ENCODE measurements around the gene PLK1.

PLK1 gene

GRCh38 chr16:23682181-23682580 lies 3.5 kb downstream of the PLK1 start:
- peak; percentile 52 to 53 for DNase-seq

- DNase-seq, result no peak
Measured at GRCh38 chr16:23683487-23683886, 4.8 kb downstream of the PLK1 start.

DNA sequence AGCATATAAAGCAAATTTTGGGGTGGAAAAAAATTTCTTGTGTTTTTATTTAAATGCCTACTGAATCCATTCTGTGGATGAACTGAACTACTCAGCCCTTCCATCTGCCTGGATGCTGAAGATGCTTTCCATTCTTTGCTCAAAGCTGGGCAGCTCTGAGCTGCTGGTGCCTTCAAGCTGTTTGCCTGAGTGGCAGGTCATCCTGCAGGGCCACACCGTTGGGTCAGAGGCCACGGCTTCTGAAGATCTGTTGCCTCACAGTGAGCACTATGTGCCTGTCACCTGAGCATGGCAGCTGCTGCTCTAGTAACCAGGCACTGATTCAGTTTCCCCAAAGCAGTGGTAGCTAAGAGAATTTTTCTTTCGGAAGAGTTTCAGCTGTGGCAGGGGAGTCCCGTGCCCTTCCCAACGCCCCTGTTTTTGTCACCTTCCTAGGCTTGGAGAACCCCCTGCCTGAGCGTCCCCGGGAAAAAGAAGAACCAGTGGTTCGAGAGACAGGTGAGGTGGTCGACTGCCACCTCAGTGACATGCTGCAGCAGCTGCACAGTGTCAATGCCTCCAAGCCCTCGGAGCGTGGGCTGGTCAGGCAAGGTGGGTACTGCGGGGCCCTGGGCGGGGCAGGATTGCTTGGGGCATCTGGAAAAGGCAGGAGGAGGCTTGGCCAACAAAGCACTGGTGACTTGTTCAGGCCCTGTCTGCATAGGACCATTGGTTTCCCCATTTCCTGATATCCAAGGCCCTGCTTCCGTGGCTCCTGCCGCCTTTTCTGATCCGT lies 8.5 kb downstream of the PLK1 start:
- DNase-seq, result no peak

GRCh38 chr16:23689442-23690187 lies 10.9 kb downstream of the PLK1 start:
- no peak for DNase-seq

DNA sequence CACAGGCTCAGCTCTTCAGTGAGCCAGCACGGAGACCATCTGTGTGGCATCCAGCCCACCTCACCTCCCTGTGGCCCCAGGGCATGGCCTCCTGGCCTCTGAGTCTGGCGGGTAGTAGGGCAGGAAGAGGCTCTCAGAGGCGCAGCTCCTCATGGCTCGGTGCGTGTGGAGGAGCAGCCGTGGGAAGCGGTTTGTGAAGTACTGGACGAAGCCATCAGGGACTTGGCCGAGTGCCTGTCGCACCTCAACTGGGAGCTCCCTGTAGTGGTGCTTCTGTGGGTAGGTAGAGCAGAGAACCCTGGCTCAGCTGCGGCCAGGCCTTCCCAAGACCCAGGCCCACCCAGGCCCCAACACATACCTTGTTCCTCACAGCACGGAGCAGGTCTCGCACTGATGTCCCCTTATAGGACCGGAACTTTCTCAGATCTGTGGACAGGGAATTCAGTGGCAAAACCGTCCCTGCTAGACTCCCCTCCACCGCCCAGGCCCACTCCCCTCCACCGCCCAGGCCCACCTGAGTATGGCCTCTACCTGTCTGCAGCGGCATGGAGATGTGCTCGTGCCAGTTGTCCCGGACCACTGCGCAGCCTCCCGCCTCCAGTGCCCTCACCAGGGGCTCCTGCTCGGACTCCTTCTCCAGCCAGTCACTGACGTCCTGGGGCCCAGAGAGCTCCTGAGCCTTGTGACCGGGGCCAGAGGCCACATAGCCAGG lies 12.2 kb downstream of the PLK1 start:
- DNase-seq, result no peak

DNA sequence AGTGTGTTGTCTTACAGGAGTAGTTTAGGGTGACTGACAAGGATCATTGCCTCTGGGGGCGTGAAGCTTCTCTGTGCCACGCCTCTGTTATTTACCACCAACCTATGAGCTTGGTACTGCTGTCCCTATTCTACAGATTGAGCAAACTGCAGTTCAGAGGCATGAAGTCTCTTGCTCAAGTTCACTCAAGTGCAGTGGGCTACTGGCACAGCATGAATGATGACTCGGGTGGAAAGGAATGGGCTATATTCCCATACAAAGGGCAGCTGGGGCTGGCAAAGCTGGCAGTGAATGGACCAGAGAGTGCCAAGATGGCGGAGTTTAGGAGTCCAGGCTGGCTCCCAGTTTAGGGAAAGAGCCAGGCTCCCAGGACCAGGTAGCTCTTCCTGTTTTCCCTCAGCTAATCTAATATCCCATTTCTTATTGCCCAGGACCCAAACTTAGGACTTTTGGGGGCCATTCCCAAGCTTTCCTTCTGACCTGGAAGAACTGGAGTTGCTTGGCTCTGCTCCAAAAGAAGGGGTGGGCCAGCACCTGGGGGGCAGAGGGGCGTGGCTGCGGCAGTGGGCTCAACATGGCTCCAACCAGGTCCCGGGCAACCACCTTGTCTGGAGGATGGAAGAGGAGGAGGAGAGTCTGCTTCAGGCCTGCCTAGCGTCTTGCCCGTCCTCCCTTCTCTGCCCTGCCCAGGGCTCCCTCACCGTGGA lies 12.9 kb downstream of the PLK1 start:
- DNase-seq, result no peak

GRCh38 chr16:23692190-23692837 lies 13.6 kb downstream of the PLK1 start:
- no peak for DNase-seq

DNA sequence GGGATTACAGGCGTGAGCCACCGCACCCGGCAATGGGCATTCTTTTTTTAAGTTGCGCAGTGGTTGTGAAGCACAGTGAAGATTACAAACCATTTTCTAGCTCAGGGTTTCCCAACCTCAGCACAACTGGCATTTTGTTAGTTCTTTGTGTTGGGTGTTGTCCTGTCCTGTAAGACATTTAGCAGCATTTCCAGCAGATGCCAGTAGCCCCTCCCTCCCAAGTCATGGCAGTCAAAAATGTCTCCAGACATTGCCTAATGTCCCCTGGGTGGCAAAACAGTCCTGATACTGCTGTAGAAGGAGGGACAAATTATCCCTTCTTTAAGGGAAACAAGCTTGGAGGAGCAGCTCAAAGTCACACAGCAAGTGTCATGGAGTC lies 15.6 kb downstream of the PLK1 start:
- DNase-seq, result no peak

DNA sequence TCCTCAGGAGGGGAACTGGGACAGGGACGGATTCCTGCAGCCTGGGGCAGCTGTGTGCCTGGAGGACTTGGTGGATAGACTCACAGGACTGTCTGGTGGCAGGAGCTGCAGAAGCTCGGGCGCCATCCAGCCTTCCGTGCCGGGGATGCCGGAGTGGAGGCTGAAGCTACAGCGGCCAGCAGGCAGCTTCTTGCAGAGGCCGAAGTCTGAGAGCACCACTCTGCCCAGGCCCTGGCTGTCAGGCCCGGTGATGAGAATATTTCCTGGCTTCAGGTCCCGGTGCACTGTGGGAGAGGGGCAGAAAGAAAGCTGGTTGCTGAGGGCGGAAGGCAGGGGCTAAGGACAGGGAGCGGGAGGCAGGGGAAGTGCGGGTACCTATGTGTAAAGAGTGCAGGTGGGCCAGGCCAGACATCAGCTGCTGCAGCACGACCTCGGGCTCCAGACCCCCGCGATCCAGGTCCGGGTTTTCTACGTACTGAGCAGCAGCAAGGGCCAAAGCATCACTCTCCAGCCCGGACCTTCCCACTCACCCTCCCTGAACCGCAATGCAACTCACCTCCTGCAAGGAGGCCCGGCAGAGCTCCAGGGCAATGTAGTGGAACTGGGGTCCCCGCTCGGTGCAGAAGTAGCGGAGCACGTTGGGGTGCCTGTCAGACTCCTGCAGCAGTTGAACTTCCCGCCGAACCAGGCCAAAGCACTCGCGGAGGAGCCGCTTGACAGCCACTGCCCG lies 16.1 kb downstream of the PLK1 start:
- no peak for DNase-seq

GRCh38 chr16:23695756-23696155 lies 17.1 kb downstream of the PLK1 start:
- no peak for DNase-seq

DNA sequence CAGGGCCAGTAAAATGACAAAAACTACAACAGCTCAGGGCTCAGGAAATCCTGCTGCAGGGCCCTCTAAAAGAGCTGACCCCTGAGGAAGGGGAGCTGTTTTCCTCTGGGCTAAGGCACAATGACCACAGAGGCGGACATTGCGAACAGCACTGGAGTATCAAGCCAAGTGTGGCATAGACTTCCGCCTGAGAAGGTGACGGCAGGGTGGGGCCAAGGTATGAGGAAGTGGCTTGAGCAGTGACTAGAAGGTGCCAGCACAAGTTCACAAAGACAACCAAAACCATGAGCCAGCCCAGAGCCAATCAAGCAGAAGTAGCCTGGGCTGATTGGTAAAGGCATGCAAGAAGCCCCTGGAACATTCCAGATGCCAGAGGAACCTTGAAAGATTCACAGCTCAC lies 20.4 kb downstream of the PLK1 start:
- no peak for DNase-seq

DNA sequence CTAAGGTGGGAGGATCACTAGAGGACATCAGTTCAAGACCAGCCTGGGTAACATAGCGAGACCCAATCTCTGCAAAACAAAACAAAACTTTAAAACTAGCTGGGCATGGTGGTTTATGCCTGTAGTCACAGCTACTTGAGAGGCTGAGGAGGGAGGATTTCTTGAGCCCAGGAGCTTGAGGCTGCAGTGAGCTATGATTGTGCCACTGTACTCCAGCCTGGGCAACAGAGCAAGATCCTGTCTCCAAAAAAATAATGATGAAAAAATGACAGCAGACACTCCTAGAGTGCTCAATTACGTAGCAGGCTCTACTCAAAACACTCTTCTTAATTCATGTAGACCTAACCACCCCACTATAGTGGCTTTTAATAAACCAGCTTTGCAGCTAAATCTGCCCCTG lies 21.4 kb downstream of the PLK1 start:
- DNase-seq, result no peak

GRCh38 chr16:23700509-23700908 lies 21.8 kb downstream of the PLK1 start:
- no peak for DNase-seq

DNA sequence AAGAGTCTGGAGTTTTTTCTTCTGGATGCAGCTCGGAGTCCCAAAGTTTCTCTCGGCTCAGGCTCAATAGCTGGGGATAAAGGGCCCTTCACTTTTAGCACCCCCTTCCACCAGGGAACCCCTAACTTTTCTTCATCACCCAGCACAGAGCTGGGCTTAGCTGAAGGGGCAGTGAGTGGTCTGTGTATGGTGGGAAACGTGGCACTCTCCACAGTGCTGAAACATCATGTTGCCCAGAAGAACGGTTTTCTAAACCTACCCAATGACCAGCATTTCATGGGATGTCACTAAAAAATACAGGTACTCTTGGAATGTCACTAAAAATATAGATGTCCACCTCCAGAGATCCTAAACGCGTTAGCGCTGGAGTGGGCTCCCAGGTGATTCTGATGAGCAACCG lies 22.4 kb downstream of the PLK1 start:
- DNase-seq, result no peak

DNA sequence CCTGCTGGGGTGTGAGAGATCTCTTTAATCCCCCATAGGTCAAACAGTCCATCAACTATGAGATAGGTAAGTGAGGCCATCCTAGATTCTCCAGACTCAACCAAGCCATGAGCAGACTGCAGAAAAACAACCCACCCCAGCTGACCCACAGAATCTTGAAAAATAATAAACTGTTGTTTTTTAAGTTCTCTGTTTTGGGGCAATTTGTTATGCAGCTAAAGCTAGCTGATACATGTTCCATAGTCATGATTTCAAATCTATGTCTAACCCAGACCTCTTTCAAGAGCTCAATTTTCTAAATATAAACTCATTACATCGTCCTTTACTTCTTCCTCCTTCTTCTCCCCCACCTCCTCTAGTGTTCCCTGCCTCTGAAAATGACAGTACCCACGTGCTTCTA lies 24.3 kb downstream of the PLK1 start:
- no peak for DNase-seq

- DNase-seq, result no peak
Measured at GRCh38 chr16:23704772-23705516, 26.3 kb downstream of the PLK1 start.

DNA sequence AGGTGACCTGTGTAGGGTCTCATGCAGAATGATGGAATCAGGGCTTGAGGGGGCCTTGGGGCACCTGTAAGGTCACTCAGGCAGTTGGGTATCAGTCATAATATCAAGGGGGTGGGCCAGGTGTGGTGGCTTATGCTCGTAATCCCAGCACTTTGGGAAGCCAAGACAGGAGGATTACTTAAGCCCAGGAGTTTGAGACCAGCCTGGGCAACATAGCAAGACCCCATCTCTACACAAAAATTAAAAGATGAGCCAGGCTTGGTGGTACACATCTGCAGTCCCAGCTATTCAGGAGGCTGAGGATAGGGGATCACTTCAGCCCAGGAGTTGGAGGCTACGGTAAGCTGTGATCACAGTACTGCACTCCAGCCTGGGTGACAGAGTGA lies 26.8 kb downstream of the PLK1 start:
- no peak for DNase-seq

DNA sequence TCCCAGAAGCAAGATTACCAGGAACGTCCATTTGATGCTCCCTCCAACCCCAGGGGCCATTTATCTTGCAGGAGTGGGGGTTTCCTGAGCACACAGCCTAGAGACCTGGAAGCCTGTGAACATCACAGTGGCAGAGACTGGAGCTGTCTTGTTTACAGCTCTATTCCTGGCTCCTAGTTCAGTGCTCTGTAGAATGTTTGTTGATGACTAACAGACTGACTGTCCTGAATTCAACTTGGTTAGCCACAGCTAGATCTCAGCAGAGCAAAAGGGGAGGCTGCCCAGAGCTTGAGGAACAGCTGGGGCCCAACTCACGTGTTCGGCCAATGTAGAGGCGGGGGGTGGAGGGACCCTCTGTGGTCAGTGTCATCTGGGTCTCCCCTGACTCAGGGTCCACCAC lies 27.8 kb downstream of the PLK1 start:
- DNase-seq, result no peak

- DNase-seq, result no peak
Measured at GRCh38 chr16:23709536-23709935, 30.8 kb downstream of the PLK1 start.

- no peak for DNase-seq
Measured at GRCh38 chr16:23710008-23710407, 31.3 kb downstream of the PLK1 start.

DNA sequence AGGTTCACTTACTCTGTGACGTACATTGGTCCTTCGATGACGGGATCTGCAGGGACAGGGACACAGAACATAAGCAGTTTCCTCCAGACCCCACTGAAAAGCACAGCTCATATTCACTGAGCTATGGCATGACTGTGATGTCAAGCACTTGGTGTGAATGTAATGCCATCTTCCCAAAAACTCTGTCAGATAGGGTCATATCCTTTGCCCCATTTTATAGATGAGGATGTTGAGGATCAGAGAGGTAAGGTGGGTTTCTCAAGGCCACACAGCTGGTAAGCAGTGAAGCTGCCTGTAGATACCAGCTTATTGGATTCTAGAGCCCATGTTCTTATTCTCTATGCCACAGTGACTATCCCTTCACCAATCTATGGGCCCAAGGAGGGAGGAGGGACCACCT lies 31.8 kb downstream of the PLK1 start:
- no peak for DNase-seq
